Neural progenitor cell (in vitro differentiated cells): Measurements from ENCODE around the gene TNXB.

Experiments used
- CTCF ChIP-seq: fragments of 200-600 bp; sonication (generic); IDR thresholded peaks from 2 replicates; pipeline ENCODE4 v1.5.1; 2017; ENCODE audit warnings: antibody characterized with exemption, mild to moderate bottlenecking
- EZH2 ChIP-seq: fragments of 200-600 bp; sonication (generic); IDR thresholded peaks from 2 replicates; pipeline ENCODE4 v1.6.1; 2017; ENCODE audit warnings: antibody characterized with exemption, mild to moderate bottlenecking, moderate library complexity
- EZH2phosphoT487 ChIP-seq: fragments of 200-600 bp; sonication (generic); IDR thresholded peaks from 2 replicates; pipeline ENCODE4 v1.6.1; 2017; ENCODE audit warnings: antibody characterized with exemption

GRCh38 chr6:32046450-32047083, 62.6 kb downstream of the TNXB start:
- no peak for TF ChIP-seq CTCF
- no peak for TF ChIP-seq EZH2phosphoT487
- no peak for TF ChIP-seq EZH2
